ENCODE results near the gene WDR46. TPM values are rescaled to one million over a fixed set of nuclear protein-coding genes. Genes with fewer than 3 reads are reported as not detected.

The WDR46 gene
- total RNA-seq, 1 donor from 2014 or later, result 117 TPM

DNA sequence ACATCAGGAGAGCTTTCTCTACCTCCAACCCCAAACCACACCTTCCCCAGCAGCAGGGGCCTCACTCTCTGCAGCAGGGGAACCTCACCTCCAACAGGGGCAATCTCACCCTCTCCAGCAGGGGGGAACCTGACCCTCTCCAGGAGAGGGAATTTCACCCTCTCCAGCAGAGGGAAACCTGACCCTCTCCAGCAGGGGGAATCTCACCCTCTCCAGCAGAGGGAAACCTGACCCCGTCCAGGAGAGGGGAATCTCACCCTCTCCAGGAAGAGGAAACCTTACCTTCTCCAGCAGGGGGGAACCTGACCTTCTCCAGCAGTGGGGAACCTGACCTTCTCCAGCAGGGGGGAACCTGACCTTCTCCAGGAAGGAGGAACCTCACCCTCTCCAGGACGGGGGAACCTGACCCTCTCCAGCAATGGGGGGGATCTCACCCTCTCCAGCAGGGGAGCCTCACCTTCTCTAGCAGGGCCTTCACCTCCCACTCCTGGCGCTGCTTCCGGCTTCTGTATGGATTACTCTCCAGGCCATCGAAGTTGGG, 9.0 kb downstream of the WDR46 start:
- ChIA-PET CTCF (no interaction called here), POLR2A (interaction anchor here (1.2 to 2.7 kb wide), 2 partner anchors 8 to 9 kb away, joined by 6 to 16 read pairs; partner anchors contain the start of genes PFDN6, RPS18, VPS52 and WDR46)
- no peak for DNase-seq
- TF ChIP-seq CTCF (IDR thresholded peaks at IDR 0.05), result no peak
- H3K36me3 Mint-ChIP-seq (ENCODE audit: low read depth), result peaks cover 83% of the 10 kb centered on the region
- no peak for ATAC-seq (ENCODE audit: low read depth)
- H3K9me3 Mint-ChIP-seq, result no peaks in the 10 kb centered on the region
- intact Hi-C loops (cut with micrococcal nuclease), result no loop called here
- H3K27ac Mint-ChIP-seq, result peak overlapping the region; percentile 24
- peaks cover 35% of the 10 kb centered on the region for H3K4me1 Mint-ChIP-seq
- H3K4me3 Mint-ChIP-seq, result no peak overlapping the region
- H3K27me3 Mint-ChIP-seq, result no peaks in the 10 kb centered on the region

- ChIA-PET CTCF (no interaction called here), POLR2A (interaction anchor here (1.1 to 4.2 kb wide), 5 partner anchors 10 to 152 kb away, joined by 3 to 79 read pairs (median 12); partner anchors contain the start of genes PFDN6 and WDR46)
- peaks cover 85% of the 10 kb centered on the region for H3K36me3 Mint-ChIP-seq (ENCODE audit: low read depth)
- TF ChIP-seq CTCF (IDR thresholded peaks at IDR 0.05), result no peak
- no peaks in the 10 kb centered on the region for H3K9me3 Mint-ChIP-seq
- H3K27ac Mint-ChIP-seq, result peak overlapping the region; percentile 41
- no peaks in the 10 kb centered on the region for H3K27me3 Mint-ChIP-seq
- intact Hi-C loops (cut with micrococcal nuclease), result no loop called here
- ATAC-seq (ENCODE audit: low read depth), result no peak
- no peak for DNase-seq
- peaks cover 43% of the 10 kb centered on the region for H3K4me1 Mint-ChIP-seq
- H3K4me3 Mint-ChIP-seq, result no peak overlapping the region
These were observed 9.8 kb downstream of the WDR46 start for GRCh38 chr6:33279257-33279695.

DNA sequence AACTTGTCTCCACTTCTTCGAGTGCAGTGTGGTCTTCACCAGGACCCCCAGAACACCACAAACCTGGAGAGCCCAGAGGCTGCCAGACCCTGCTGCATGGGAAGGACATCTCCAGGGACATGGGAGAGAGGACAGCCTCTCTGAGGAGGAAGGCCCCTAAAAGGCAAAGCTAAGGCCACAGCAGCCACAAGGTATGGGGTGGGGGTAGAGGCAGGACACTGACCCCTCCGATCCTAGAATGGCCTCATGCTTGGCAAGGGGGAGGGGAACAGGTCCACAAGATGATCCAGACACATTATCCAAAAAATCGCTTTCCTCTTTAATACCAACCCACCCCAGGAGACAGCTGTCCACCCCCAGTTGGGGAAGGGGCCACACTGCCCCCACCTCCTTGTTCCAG, 10.2 kb downstream of the WDR46 start:
- intact Hi-C loops (cut with micrococcal nuclease), result no loop called here
- Mint-ChIP-seq H3K9me3 (no peaks in the 10 kb centered on the region), H3K36me3 (ENCODE audit: low read depth) (peaks cover 84% of the 10 kb centered on the region), H3K4me3 (peak overlapping the region; percentile 24), H3K27me3 (no peaks in the 10 kb centered on the region), H3K4me1 (peaks cover 46% of the 10 kb centered on the region), H3K27ac (peak overlapping the region; percentile 93)
- TF ChIP-seq CTCF (IDR thresholded peaks at IDR 0.05), result no peak
- ATAC-seq (ENCODE audit: low read depth) (no peak), DNase-seq (no peak)
- ChIA-PET POLR2A (interaction anchor here (1.1 to 4.2 kb wide), 14 partner anchors 9 to 1083 kb away, joined by 3 to 79 read pairs (median 22); partner anchors contain the start of genes CUTA, PFDN6, RGL2 and TAPBP), CTCF (interaction anchor here (2.5 kb wide), 1 partner anchor 66 kb away, joined by 19 read pairs; no protein-coding TSS in a partner anchor)

- H3K4me1 Mint-ChIP-seq, result peaks cover 50% of the 10 kb centered on the region
- no peaks in the 10 kb centered on the region for H3K27me3 Mint-ChIP-seq
- H3K27ac Mint-ChIP-seq, result peak overlapping the region; percentile 93
- no peak for TF ChIP-seq CTCF (IDR thresholded peaks at IDR 0.05)
- CTCF ChIA-PET, result interaction anchor here (1.7 to 2.5 kb wide), 3 partner anchors 12 to 66 kb away, joined by 10 to 21 read pairs (median 19); partner anchors contain the start of genes PFDN6 and WDR46
- DNase-seq (no peak), ATAC-seq (ENCODE audit: low read depth) (no peak)
- peak overlapping the region; percentile 19 for H3K4me3 Mint-ChIP-seq
- H3K36me3 Mint-ChIP-seq (ENCODE audit: low read depth), result peaks cover 83% of the 10 kb centered on the region
- POLR2A ChIA-PET, result interaction anchor here (0.5 to 4.2 kb wide), 15 partner anchors 9 to 1082 kb away, joined by 3 to 79 read pairs (median 14); partner anchors contain the start of genes CUTA, PFDN6, RGL2 and TAPBP
- H3K9me3 Mint-ChIP-seq, result no peaks in the 10 kb centered on the region
- intact Hi-C loops (cut with micrococcal nuclease), result no loop called here
These were observed 10.7 kb downstream of the WDR46 start for GRCh38 chr6:33278392-33278741.

DNA sequence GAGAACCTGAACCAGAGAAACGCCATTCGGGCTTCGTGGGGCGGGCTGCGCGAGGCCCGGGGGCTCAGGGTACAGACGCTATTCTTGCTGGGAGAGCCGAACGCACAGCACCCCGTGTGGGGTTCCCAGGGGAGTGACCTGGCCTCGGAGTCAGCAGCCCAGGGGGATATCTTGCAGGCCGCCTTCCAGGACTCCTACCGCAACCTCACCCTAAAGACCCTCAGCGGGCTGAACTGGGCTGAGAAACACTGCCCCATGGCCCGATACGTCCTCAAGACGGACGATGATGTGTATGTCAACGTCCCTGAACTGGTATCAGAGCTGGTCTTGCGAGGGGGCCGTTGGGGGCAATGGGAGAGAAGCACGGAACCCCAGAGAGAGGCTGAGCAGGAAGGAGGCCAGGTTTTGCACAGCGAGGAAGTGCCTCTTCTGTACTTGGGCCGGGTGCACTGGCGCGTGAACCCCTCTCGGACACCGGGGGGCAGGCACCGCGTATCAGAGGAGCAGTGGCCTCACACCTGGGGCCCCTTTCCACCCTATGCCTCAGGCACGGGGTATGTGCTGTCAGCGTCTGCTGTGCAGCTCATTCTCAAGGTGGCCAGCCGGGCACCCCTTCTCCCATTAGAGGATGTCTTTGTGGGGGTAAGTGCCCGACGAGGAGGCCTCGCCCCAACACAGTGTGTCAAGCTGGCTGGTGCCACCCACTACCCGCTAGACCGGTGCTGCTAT, 11.2 kb downstream of the WDR46 start:
- H3K27ac Mint-ChIP-seq, result peak overlapping the region; percentile 93
- intact Hi-C loops (cut with micrococcal nuclease), result loop anchor here (1.0 to 2.0 kb wide), 6 partner anchors 11 to 293 kb away; partner anchors contain the start of genes KIFC1, PFDN6 and WDR46
- peak overlapping the region; percentile 92 for H3K4me3 Mint-ChIP-seq
- H3K4me1 Mint-ChIP-seq, result peaks cover 56% of the 10 kb centered on the region
- ChIA-PET POLR2A (interaction anchor here (0.5 to 4.2 kb wide), 34 partner anchors 8 to 1376 kb away, joined by 3 to 79 read pairs (median 5); partner anchors contain the start of genes CUTA, KIFC1, PBX2 and PFDN6), CTCF (interaction anchor here (0.8 to 2.5 kb wide), 11 partner anchors 9 to 309 kb away, joined by 3 to 21 read pairs (median 8); partner anchors contain the start of genes PFDN6, RGL2, WDR46 and ZBTB22)
- peak; percentile 23 for ATAC-seq (ENCODE audit: low read depth)
- TF ChIP-seq CTCF (IDR thresholded peaks at IDR 0.05), result no peak
- peak; percentile 39 for DNase-seq
- H3K9me3 Mint-ChIP-seq, result no peaks in the 10 kb centered on the region
- H3K36me3 Mint-ChIP-seq (ENCODE audit: low read depth), result peaks cover 84% of the 10 kb centered on the region
- H3K27me3 Mint-ChIP-seq, result no peaks in the 10 kb centered on the region
